GM18870 (cell line): ENCODE measurements around the gene VTI1A.

ENCODE experiments used
- ATAC-seq: cut with Tn5 transposase; IDR thresholded peaks from one replicate; pipeline ENCODE4 v1.9.1; 2021; ENCODE audit warnings: moderate library complexity; ENCODE audit not compliant: unreplicated experiment

The VTI1A gene

DNA sequence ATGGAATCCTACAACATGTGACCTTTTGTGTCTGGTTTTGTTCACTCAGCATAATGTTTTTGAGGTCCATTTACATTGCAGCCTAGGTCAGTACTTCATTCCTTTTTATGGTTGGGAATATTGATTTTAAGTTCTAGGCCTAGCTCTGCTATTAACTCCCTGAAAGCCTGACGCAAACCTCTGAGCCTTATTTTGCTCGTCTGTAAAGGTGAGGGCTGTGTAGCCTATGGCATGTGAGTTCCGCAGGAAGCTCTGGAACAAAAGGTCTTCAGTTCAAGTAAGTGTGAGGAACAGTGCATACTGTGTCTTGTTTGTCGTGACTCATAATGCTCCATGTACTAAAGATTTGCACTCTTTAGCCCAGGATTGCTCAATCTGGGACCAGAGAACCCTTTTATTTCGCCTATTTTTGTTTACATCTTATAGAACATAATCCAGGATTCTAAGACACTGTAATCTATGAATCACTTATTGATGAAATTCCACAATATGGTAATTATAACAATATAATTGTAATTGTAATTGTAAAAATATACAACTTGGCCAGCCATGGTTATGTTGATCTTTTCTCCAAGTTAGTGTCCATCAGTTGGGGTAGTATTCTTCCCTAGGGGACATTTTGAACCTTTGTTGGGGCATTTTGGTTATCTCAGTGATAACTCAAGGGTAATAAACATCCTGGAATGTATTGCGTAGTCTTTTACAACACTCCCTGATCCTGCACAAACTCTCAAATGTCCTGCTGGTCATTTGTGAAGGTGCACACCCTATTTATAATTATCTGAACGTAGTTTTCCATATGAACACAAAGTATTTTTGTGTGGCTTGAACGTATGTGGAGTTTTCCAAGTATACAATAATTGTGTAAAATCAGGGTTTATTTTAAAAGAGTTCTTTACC is 184.7 kb downstream of the VTI1A start:
- ATAC-seq, result no peak

DNA sequence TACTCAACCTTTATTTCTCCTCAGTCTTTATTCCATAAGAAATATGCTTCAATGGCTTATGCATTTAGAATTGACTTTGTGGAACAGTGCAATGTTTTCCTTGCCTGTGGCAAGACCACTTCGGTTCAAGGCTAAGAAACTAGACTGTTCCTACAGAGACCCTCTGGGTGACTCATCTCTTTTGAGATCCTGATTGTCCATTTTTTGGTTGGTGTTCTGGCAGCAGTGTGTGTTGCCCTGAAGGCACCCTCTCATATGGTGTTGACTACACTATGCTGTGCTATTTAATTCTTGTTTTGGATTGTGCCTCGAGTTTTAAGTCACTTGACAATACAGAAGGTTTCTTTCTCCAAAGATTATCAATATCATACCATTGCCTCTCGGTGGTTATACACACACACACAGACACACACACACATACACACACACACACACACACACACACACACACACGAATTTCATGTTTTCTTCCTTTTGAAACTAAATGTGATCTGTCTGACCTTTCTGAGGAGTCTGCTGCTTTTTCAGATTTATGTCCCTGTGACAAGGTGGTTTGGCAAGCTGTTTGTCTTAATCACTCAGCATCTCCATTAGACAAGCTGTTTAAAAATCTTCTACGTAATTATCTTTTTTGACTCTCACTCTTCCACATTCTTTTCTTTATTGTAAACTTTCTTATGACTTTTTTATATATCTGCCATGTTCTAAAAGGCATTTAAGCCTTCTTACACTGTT is 187.2 kb downstream of the VTI1A start:
- no peak for ATAC-seq

- no peak for ATAC-seq
Measured at GRCh38 chr10:112637901-112638300, 190.9 kb downstream of the VTI1A start.

- ATAC-seq, result no peak
Measured at GRCh38 chr10:112639298-112639697, 192.3 kb downstream of the VTI1A start.

DNA sequence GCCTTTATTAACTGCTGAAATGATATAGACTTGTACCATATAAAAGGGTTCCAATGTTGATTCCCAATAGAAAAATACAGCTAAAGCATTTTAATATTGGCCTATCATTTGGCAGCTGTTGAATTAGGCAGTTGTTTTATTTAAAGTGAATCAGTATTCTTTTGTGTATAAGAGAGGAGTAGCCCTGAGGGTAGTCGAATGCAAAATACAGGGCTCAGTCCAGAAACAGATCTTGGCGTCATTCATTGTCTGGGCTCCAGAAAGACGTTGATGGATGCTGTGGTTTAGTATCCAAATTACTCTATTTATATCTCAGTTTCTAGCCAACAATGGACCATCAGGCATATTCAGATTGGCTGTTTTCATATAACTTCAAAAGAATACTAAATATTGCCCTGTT is 193.6 kb downstream of the VTI1A start:
- no peak for ATAC-seq

GRCh38 chr10:112643600-112644264 is 196.7 kb downstream of the VTI1A start:
- ATAC-seq, result no peak

DNA sequence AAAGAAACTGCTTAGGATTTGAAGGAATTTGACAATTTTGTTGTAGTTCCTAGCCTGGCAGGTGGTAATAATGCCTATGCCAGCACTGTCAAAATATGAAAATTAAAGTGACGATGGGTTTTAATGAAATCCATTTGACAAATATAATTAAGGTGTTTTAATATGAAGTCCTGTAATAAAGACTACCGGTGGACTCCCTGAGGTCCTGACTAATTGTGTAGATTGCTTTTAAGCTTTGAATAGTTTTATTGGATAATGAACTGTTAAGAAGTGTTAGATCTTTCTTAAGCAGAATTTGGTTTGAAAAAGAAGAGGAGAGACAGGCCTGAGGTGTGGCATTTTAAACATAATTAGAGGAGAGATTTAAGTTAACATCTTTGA is 197.2 kb downstream of the VTI1A start:
- no peak for ATAC-seq

DNA sequence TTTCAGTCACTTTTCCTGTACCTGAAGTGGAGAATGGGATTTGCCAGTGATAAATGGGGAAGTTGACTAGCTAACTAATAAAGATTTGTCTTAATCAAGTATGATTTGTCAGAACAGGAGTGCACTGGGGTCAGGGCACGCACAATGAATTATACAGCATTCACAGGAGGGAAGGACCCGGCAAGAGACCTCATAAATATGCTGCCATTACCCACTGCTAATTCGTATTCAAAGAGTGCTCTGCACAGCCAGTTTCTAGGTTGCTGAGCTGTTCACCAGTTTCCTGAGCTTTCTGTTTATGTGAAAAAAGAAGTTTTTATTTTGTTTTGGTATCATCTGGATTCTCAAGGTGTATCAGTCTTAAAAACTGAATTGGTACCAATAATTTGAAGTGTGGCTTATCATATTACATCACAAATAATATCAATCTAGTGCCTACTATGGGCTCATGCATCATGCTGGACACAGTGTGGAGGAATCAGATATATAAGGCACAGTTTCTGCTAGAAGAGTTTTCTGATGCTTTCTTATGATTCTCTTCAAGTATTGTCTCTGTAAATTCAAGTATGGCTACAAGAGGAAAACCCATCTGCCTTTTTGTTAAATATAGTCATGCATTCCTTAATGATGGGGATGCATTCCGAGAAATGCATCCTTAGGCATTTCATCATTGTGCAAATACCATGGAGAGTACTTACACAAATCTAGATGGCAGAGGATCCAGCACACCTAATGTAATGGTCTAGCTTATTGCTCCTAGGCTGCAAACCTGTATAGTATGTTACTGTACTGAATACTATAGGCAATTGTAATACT is 202.2 kb downstream of the VTI1A start:
- no peak for ATAC-seq

DNA sequence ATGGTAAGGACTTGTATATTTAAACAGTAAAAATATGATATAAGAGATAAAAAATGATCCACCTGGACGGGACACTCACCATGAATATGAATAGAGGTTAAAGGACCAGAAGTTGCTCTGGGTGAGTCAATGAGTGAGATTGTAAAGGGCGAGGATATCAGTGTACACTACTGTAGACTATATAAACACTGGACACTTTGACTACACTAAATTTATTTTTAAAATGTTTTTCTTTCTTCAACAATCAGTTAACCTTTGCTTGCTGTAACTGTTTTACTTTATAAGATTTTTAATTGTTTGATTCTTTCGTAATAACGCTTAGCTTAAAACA is 202.8 kb downstream of the VTI1A start:
- ATAC-seq, result no peak

DNA sequence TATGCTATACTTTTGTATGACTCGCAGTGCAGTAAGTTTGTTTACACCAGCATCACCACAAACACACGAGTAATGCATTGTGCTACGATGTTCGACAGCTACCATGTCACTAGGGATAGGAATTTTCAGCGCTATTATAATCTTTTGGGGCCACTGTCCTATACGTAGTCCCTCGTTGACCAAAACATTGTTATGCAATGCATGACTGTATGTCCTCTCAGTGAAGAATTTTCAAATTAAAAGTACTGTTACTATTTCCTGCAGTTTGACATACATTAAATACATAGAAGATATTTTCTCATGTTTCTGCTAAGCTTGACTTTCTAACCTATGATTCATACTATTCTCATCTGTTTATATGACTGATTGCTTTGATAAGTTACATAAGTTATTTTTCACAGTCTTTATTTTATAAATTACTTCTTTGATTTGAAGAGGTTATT is 203.6 kb downstream of the VTI1A start:
- ATAC-seq, result no peak

DNA sequence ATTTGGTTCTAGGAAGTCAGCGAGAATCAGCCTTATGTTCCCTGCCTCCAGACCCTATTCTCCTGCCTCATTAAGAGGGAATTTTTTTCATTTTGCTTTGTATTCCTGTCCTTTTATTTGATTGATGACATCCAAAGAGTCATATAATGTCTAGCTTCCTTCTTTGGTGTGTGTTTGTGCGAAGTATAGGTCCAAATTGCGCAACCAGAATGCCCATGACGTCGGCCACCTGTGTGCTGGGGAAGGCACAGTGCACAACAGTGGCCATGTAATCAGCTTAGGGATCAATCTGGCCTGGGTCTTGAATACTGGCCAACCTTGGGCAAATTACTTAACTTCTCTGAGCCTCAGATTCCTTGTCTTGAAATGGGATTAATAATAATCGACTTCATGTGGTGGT is 206.2 kb downstream of the VTI1A start:
- ATAC-seq, result no peak

- no peak for ATAC-seq
Measured at GRCh38 chr10:112653851-112654250, 206.8 kb downstream of the VTI1A start.

GRCh38 chr10:112654794-112655193 is 207.8 kb downstream of the VTI1A start:
- ATAC-seq, result no peak

DNA sequence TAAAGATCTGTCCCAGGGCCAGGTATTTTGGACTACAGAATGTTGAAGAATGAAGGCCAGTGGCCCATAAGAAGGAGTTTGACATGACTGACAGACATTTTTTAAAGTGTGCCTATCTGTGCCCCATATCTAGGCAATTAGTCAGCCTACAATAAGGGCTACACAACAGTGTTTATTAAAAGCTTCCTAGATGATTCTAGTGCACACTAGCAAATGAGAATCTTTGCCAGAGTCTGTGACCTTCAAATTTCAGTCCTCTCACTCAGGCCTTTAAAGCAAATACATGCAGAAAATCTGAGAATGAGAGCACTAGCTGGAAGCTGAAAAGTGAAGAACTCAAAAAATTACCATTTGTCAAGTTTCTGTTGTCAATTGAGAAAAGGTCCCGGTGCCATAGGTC is 208.7 kb downstream of the VTI1A start:
- ATAC-seq, result no peak

GRCh38 chr10:112658465-112658864 is 211.4 kb downstream of the VTI1A start:
- ATAC-seq, result no peak

- no peak for ATAC-seq
Measured at GRCh38 chr10:112658900-112659638, 212.1 kb downstream of the VTI1A start.

- no peak for ATAC-seq
Measured at GRCh38 chr10:112663234-112664125, 216.5 kb downstream of the VTI1A start.

- ATAC-seq, result no peak
Measured at GRCh38 chr10:112666094-112666493, 219.1 kb downstream of the VTI1A start.

- ATAC-seq, result no peak
Measured at GRCh38 chr10:112669989-112670388, 223.0 kb downstream of the VTI1A start.
